NAMALWA (cell line): ENCODE measurements around the gene GUCY1B1.

Source experiments
- DNase-seq: peaks from one replicate; pipeline ENCODE4 v3.0.0-alpha.2; 2015; ENCODE audit warnings: low spot score

GUCY1B1 gene

DNA sequence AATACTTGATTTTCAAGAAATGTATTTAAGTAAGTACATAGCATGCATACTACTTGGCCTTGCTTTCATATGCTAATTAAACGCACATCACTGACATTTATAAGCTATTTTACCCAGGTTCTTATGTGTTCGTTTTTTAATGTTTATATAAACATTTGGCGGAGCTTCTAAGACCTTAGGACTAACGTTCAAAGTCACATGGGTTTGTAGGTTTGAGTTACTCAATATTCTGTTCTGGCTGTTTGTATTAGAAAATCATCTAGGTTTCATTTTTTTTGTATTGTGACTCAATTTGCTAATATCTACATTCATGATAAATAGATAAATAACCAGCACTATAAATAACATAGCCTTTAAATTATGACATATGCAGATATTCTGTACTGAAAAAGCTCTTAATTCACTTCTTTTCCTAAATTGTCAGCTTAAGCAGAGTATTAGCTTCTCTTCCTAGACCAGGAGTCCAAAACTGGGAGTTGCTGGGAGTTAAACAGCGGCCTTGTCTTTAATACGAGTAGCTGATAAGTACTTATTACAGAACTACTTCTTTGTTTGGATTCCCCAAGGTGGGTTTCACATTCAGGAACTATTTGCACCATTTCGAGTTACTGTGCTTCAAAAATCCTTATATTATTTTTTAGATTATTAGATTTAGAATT lies 42.0 kb downstream of the GUCY1B1 start:
- no peak for DNase-seq

DNA sequence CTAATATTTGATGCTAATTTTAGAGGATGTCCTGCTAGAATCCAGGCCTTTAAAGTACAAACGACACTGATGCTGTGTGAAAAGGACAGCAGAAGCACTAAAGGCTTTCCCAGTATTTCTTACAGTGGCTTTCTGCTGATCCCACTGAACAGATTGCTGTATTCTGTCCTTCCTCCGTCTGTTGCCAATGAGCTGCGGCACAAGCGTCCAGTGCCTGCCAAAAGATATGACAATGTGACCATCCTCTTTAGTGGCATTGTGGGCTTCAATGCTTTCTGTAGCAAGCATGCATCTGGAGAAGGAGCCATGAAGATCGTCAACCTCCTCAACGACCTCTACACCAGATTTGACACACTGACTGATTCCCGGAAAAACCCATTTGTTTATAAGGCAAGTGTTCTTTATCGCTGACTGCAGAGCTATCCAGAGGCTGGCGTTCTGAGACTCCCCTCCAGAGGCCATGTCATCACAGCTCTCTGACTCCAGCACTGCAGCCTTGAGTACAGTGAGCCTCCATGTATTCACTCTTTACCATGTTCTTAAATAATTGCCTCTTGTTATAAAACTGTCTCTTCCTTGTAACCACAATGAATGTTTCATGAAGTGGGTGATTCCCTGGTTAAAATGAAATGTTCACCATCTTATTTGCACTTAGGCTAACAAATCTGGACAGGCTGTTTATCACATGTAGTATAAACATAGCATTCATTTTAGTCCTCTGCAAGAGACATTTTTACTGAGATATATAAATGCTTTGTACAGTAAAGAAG lies 43.6 kb downstream of the GUCY1B1 start:
- DNase-seq = no peak

DNA sequence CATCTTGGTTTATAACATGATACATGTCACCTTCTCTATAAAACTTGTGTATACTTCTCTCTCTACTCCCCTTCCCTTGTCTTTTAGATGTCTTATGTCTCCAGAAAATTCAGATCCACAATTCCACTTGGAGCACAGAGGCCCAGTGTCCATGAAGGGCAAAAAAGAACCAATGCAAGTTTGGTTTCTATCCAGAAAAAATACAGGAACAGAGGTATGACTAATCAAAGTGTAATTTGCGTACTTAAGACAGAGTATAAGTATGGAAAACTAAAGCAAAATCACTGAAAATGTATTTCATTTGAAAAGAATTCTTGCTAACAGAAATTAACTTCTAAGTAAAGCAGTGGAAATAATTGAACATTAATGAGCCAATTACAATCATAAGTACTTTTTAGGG lies 46.2 kb downstream of the GUCY1B1 start:
- no peak for DNase-seq

DNA sequence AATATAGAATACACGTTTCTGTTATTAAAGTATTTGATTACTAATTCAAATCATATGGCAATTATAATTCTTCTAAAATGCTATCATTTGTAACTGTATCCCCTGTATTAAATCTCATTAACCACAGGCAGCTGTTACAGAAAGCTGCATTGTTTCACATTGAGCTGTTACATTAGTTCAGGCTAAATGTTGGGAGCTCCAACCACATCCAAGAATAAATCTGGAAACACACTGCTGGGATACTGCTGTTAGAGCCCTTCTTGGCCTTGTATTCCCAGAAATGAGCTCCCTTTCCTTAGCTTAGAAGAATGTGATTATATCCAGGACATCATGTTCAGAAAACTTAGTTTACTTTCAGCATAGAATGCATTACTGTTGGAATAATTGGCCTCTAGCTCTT lies 48.2 kb downstream of the GUCY1B1 start:
- DNase-seq = no peak

DNA sequence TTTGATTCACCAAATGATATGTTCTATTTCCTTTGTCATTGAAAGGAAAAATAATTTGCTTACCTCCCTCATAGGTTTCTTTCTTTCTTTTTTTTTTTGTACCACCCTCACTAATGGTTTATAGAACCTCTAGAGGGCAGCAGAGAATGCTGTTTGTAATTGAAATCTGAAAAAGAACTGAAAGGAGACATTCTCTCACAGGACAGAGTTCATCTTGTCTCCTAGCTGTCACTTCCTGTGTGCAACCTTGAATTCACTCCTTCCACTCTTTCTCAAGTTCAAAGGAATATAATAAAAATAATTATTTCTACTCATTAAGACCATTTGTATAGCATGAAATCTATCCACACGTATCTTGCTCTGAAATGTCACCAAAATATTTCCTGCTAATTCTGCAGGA lies 51.0 kb downstream of the GUCY1B1 start:
- DNase-seq = peak; percentile 82

DNA sequence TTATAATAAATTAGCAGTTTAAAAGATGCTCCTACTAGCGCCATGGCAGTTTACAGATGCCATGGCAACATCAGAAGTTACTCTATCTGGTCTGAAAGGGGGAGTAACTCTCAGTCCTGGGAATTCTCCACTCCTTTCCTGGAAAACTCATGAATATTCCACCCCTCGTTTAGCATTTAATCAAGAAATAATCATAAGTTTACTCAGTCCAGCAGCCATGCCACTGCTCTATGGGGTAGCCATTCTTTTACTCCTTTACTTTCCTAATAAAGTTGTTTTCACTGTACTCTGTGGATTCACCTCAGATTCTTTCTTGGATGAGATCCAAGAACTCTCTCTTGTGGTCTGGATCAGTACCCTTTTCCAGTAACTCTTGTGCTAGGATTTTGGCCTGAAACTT lies 52.3 kb downstream of the GUCY1B1 start:
- DNase-seq = no peak

DNA sequence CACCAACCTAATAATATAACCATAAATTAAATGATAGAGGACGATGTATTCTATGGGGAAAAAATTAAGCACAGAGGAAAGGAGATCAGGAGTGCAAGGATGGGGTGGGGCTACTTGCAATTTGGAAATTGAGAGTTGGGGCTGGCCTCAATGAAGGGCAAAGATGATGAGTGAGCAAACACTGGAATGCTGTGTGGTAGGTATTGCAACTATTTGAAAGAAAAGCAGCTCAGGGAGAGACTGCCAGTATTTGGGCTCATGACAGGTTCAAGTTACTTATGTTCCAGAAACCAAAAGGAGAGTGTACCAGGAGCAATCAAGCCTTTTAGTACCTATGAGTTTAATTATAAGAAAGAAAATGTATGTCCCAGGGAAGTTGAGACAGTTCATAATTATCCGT lies 59.8 kb downstream of the GUCY1B1 start:
- DNase-seq = no peak

DNA sequence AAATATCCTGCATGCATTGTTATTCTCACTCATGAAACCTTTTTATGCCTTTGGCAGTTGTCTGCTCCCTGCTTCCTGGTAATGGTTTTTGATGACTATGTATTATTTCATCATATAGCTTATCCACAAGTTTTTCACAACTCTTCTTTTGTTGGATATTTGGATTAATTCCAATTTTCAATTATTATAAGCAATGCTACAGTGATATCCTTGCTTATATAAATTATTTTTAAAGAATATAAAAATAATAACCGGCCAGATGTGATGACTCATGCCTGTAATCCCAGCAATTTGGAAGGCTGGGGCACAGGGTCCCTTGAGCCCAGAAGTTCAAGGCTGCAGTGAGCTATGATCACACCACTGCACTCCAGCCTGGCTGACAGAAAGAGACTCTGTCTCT lies 60.2 kb downstream of the GUCY1B1 start:
- no peak for DNase-seq

DNA sequence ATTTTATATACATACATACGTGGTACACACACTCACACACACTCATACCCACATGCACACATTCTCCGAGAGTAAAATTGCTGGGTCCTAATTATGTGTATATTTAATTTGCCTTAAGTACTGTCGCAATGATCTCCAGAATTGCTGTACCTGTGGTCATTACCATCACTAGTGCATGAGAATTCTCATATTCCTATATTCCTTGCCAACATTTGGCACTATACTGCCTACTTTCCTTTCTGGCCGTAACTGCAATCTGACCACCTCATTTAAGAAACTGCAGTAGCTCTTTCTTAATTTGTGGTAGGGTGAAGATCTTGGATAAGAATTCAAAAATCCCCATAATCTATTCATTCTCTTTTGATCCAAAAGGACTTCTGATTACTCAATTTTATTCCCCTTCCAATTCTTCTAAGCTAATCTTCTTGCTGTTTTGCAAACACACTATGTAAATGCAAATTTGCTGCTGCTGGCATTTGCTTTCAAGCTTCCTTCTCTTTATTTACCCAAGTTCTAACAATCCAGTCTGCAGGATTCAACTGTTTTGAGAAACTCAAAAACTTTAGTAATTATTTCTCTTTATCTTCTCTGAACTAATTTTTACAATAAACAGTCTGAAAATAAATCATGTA lies 62.2 kb downstream of the GUCY1B1 start:
- DNase-seq = no peak

DNA sequence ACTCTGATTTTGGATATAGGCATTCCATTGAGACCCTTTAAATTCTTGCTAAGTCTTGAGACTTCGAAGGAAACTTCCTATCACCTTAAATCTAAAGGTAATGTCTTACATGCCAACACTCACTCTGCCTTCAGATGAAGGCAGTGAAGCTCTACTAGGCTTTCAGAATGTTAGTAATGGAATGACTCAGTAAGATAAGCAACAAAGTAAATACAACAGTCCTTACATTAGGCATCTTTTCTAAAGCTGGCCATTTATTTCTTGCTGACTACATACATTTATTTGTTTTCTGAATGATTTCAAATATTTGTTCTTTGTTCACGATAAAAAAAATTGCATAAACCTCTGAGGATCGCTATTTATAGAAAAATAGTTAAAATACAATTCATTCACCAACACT lies 63.8 kb downstream of the GUCY1B1 start:
- DNase-seq = no peak

DNA sequence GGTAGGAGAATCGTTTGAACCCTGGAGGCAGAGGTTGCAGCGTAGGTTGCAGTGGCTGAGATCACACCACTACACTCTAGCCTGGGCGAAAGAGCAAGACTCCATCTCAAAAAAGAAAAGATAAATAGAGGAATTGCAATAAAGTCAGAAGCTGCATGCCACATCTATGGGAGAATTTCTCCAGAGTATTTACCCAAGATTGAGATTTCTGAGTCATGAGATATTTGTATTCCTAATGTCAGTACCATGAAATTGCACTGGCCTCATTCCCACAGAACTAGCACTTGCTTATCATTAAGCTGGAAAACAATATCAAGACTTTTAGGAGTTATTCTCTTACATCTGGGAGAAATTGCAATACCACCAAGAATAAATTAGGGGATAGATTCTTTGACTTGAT lies 69.8 kb downstream of the GUCY1B1 start:
- DNase-seq = no peak

DNA sequence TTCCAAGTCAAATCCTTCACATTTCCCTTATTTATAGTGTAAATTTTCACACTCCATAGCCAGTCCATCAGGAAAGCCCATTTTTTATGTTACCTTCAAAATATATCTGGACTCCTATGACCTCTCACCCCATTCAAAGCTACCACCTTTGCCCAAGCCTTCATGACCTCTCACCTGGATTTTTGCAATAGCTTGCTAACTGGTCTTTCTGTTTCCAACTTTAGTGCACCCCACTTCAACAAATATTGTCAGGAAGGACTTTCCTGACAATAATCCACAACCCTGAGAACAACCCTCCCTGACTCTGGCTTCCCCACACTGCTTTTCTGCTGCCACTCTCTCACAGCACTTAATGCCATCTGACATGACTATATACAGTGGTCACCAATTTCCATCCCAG lies 73.8 kb downstream of the GUCY1B1 start:
- no peak for DNase-seq

DNA sequence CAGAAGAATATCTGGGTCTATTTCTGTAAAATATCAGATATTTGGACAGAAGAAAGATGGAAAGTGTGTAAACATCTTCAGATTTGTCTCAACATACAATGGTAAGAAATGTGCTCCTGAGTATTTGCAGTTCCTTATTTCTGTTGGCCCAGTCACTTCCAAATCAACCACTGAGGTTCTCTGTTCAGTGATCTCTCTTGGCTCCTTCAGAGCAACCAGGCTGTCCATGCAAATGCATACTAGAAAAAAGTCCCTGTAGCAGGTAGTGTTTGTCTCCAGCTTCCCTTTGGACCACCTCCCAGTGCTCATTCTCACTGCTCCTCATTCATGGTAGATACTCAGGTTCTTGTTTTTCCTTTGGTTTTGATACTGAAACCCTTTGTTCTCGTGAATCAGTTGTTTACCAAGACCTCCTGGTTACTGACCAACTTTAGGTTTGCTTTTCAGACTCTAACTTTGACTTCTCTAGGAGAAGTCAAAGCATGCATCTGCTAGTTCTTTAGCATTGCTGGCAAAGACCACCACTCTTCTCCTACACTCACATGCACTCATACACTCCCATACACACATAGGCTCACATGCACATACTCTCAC lies 78.5 kb downstream of the GUCY1B1 start:
- DNase-seq = no peak

DNA sequence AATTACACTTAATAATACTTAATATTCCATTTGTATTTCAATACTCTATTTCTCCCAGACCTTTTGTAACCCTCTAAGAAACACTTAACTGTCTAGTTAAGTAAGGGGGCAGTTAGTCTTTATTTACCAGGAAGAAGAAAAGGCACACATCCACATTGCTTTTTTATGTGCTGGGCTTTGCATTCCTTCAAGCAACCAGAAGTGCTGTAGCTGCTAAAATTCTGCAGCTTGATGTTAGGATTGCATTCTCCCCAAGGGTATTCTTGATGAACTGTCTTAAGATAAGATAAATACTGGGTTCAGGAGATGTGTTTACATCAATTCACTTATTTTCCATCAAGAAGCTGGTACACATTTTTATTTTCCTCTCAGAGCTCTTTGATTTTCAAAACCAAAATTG lies 83.3 kb downstream of the GUCY1B1 start:
- no peak for DNase-seq

DNA sequence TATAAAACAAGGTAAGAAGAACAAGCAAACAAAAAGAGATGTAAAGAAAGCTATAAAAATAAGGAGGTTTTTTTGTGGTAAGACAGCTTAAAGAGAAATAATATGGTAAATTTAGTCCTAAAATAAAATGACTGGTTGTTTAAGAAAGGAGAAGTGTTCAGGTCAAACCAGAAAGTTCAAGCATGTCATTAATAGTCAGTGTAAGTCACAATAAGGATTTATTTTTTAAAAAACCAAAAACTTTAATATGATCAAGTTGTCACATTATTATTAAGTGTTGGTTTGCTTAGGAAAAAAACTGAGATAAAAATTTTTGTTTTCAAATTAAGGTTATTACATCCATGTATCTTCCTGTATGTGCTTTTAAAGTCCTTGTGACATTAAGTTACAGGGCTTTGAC lies 88.1 kb downstream of the GUCY1B1 start:
- no peak for DNase-seq

DNA sequence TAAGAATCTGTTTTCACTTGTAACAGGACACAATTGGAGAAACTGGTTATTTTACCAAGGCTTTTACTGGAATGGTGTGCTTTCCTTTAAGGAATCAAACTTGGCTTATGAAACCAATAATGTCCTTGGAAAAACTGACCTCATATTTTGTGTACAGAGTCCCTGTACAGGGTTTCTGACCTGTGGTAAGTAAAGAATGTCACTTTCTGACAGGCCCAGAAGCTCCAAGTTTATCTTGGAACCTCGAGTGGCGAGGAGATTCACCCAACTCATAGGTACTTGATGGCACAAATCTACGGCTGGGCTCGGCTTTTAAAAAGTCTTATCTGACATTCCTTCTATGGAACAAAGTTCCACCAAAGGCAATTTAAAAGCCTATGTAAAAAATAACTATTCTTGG lies 90.2 kb downstream of the GUCY1B1 start:
- DNase-seq = no peak

DNA sequence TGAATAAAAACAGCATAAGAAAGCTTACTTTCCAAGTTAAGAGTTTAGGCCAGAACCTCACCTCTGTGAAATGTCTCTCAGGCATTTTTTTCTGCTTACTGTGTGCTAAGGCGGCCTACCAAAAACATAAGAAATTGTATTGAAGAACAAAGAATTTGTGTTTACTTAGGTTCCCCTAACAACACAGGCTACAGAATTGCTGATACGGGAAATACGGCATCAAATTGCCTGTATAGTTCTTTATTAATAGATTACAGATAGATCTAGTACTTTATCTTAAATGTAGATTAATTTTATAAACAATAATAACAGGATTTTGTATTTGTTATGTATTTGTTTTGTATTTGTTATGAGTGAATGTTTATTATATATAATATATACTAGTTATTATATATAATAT lies 94.4 kb downstream of the GUCY1B1 start:
- no peak for DNase-seq

DNA sequence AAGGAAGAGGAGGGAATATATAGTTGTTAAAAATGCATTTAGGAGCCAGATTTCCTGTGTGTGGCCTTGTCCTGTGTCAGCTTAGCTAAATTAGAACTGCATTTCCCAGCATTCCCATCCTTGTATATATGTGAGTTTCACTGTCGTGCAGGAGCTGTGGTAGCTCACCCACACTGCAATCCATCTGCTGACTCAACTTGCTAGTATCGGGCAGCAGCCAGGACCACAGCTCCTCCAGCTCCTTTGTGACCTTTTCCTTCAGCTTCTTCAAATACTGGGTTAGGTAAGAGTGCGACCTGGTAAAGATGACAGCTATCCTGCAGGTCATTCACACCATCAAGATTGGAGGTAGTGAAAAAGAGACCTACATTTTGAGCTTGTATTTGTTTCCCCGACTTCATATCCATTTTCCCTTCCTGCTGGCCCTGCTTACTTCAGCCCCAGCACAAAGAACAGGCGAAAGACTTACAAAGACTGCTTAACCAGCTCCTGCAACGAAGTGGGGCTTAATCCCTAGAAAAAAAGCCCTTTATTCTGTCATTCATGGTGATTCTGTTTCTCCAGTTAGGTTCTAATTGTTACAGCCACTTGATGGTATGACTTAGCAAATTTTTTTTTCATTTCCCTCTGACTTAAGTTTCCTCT lies 95.9 kb downstream of the GUCY1B1 start:
- DNase-seq = no peak

DNA sequence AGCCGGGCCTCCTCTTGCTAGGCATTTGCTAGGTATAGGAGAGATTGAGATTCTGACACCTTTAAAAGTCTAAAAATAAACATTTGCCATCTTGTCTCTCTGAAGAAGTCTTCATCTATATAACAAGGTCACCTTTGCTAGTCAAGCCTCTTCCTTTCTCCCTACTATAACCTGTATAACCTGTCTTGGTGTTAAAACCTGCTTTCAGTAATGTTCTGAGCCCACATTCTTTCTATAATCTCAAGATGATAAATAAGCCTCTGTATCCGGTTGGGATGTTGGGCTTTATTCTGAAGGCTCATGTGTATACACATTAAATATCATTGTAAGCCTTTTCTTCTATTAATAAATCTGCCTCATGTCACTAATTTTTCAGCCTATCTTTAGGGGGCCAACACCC lies 97.1 kb downstream of the GUCY1B1 start:
- DNase-seq = no peak
